Endodermal cell (in vitro differentiated cells): ENCODE results near the gene LRP2. TPM values are rescaled to one million over a fixed set of nuclear protein-coding genes. Genes with fewer than 3 reads are reported as not detected.

Experiments used
- DNase-seq: peaks from one replicate; pipeline ENCODE4 v3.0.0-alpha.2; 2017
- H3K27ac ChIP-seq: 2 replicates; pipeline ENCODE4 v1.5.1; 2013; ENCODE audit warnings: mild to moderate bottlenecking, low read depth, low read length, moderate library complexity
- H3K27me3 ChIP-seq: 2 replicates; pipeline ENCODE4 v1.6.1; 2013; ENCODE audit warnings: mild to moderate bottlenecking, low read length, moderate library complexity; ENCODE audit not compliant: insufficient read depth, control insufficient read depth, poor library complexity, severe bottlenecking
- H3K36me3 ChIP-seq: 2 replicates; pipeline ENCODE4 v1.7.0; 2013; ENCODE audit warnings: mild to moderate bottlenecking, low read length, moderate library complexity; ENCODE audit not compliant: control insufficient read depth, insufficient read depth
- H3K4me1 ChIP-seq: one replicate; pipeline ENCODE4 v1.7.0; 2013; ENCODE audit warnings: low read length; ENCODE audit not compliant: control insufficient read depth, insufficient read depth
- H3K4me3 ChIP-seq: 2 replicates; pipeline ENCODE4 v1.5.1; 2013; ENCODE audit warnings: mild to moderate bottlenecking, low read length, moderate library complexity
- H3K9ac ChIP-seq: 2 replicates; pipeline ENCODE4 v1.6.1; 2013; ENCODE audit warnings: mild to moderate bottlenecking, low read length, moderate library complexity; ENCODE audit not compliant: poor library complexity, severe bottlenecking; ENCODE audit errors: extremely low read depth
- H3K9me3 ChIP-seq: 2 replicates; pipeline ENCODE4 v1.6.1; 2013; ENCODE audit warnings: mild to moderate bottlenecking, low read length, moderate library complexity; ENCODE audit not compliant: control insufficient read depth
- H3K27ac Mint-ChIP-seq: 2 replicates; pipeline ENCODE4 v1.8.0; 2020; ENCODE audit warnings: mixed read lengths
- H3K27me3 Mint-ChIP-seq: 2 replicates; pipeline ENCODE4 v1.8.0; 2021; ENCODE audit warnings: mild to moderate bottlenecking, mixed read lengths; ENCODE audit not compliant: insufficient read depth
- H3K36me3 Mint-ChIP-seq: 2 replicates; pipeline ENCODE4 v1.8.0; 2020; ENCODE audit warnings: low read depth, mixed read lengths
- H3K4me1 Mint-ChIP-seq: 2 replicates; pipeline ENCODE4 v1.8.0; 2020; ENCODE audit warnings: mixed read lengths
- H3K4me3 Mint-ChIP-seq: 2 replicates; pipeline ENCODE4 v1.8.0; 2020; ENCODE audit warnings: mild to moderate bottlenecking, moderate library complexity, mixed read lengths
- H3K9me3 Mint-ChIP-seq: 2 replicates; pipeline ENCODE4 v1.8.0; 2020; ENCODE audit warnings: mild to moderate bottlenecking, mixed read lengths
- CTCF ChIP-seq: fragments of 200-600 bp; sonication (generic); conservative IDR thresholded peaks from 2 replicates; pipeline ENCODE4 v1.5.0; 2021; ENCODE audit warnings: antibody characterized with exemption, mild to moderate bottlenecking
- WGBS, 2 experiments: methylation state at CpG; one replicate each; pipeline versions ENCODE4 v1.1.5 to v1.1.7; 2013; ENCODE audit warnings: missing lambda C conversion rate in 2 of 2, mixed read lengths in 1 of 2; ENCODE audit not compliant: insufficient coverage in 1 of 2, insufficient read length in 1 of 2; 5-methylcytosine and 5-hydroxymethylcytosine counted together
- total RNA-seq, 2 donors: library from RNA; stranded (reverse); fragmentation: NEBNext Ultra II Directional in 1 of 2; extraction: Animal tissue kit (Norgen Biotek cat#: 25700) in 1 of 2; gene quantifications; 2 replicates in 1 of 2; 3 replicates in 1 of 2; pipeline ENCODE4 v1.2.1, GENCODE V29; 2021

Gene LRP2
- total RNA-seq, 2 donors from 2014 or later = 2.2 to 3.5 TPM

- H3K27me3 ChIP-seq = no peaks in the 10 kb centered on the region
- no peaks in the 10 kb centered on the region for H3K36me3 ChIP-seq
- no peaks in the 10 kb centered on the region for H3K4me1 ChIP-seq
- H3K4me3 ChIP-seq = no peak overlapping the region
- Mint-ChIP-seq H3K9me3 (no peaks in the 10 kb centered on the region), H3K4me1 (no peaks in the 10 kb centered on the region), H3K27ac (no peak overlapping the region), H3K27me3 (peaks cover 3% of the 10 kb centered on the region), H3K4me3 (no peak overlapping the region), H3K36me3 (no peaks in the 10 kb centered on the region)
- peak overlapping the region; percentile 55 for H3K27ac ChIP-seq
- WGBS, 2 experiments = 89 to 91% methylated on average over 4 of the region's 4 CpGs
- TF ChIP-seq CTCF = no peak
- peaks cover 4% of the 10 kb centered on the region for H3K9me3 ChIP-seq
- DNase-seq = no peak
- no peak overlapping the region for H3K9ac ChIP-seq
Observed at GRCh38 chr2:169119123-169119760, 243.1 kb downstream of the LRP2 start.

DNA sequence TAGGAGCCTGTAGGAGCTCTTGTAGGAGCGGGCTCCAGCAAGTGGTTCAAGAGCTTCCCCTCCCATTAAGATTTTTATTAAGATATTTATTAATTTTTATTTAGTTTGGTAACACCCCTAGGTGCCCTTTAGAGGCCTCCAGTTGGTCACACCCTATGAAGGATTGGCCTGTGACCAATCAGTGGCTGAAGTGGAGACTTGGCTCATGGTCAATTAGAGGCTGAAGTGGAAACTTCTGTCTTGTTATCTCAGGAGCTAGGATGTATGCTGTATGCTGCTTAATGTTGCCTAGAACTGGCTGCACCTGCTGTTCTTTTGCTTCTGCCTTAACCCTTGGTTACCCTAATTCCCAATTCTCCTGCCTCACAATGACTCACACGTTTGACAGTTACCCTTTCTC, 244.3 kb downstream of the LRP2 start:
- Mint-ChIP-seq H3K27ac (no peak overlapping the region), H3K4me1 (no peaks in the 10 kb centered on the region), H3K36me3 (no peaks in the 10 kb centered on the region), H3K9me3 (no peaks in the 10 kb centered on the region), H3K27me3 (peaks cover 3% of the 10 kb centered on the region), H3K4me3 (no peak overlapping the region)
- 63% methylated on average over 2 of the region's 2 CpGs; no CpG with 5 or more reads in 1 of the 2 experiments for WGBS, 2 experiments
- no peak overlapping the region for H3K4me3 ChIP-seq
- H3K27me3 ChIP-seq = no peaks in the 10 kb centered on the region
- no peak overlapping the region for H3K27ac ChIP-seq
- H3K4me1 ChIP-seq = no peaks in the 10 kb centered on the region
- H3K36me3 ChIP-seq = no peaks in the 10 kb centered on the region
- DNase-seq = no peak
- H3K9ac ChIP-seq = no peak overlapping the region
- no peak for TF ChIP-seq CTCF
- H3K9me3 ChIP-seq = peaks cover 4% of the 10 kb centered on the region

GRCh38 chr2:169116993-169117392, 245.3 kb downstream of the LRP2 start:
- H3K27ac Mint-ChIP-seq = no peak overlapping the region
- no peak overlapping the region for H3K4me3 ChIP-seq
- no peaks in the 10 kb centered on the region for H3K36me3 ChIP-seq
- H3K4me1 Mint-ChIP-seq = peaks cover 5% of the 10 kb centered on the region
- H3K9me3 Mint-ChIP-seq = no peaks in the 10 kb centered on the region
- DNase-seq = no peak
- peaks cover 3% of the 10 kb centered on the region for H3K27me3 Mint-ChIP-seq
- no peak overlapping the region for H3K9ac ChIP-seq
- no peak overlapping the region for H3K27ac ChIP-seq
- no peaks in the 10 kb centered on the region for H3K4me1 ChIP-seq
- no peak overlapping the region for H3K4me3 Mint-ChIP-seq
- no peak for TF ChIP-seq CTCF
- H3K36me3 Mint-ChIP-seq = no peaks in the 10 kb centered on the region
- H3K27me3 ChIP-seq = no peaks in the 10 kb centered on the region
- peaks cover 4% of the 10 kb centered on the region for H3K9me3 ChIP-seq
